HG02973 (cell line): Measurements from ENCODE around the gene ARHGEF33.
A peak's percentile ranks its signal among the peaks of the same experiment; 100 is the strongest.

Experiments used
- ATAC-seq: cut with Tn5 transposase; IDR thresholded peaks from one replicate; pipeline ENCODE4 v1.9.1; 2021; ENCODE audit warnings: moderate library complexity; ENCODE audit not compliant: unreplicated experiment

The ARHGEF33 gene

GRCh38 chr2:38951766-38952165 lies 62.1 kb downstream of the ARHGEF33 start:
- ATAC-seq, result no peak

GRCh38 chr2:38957972-38958371 lies 68.3 kb downstream of the ARHGEF33 start:
- no peak for ATAC-seq

DNA sequence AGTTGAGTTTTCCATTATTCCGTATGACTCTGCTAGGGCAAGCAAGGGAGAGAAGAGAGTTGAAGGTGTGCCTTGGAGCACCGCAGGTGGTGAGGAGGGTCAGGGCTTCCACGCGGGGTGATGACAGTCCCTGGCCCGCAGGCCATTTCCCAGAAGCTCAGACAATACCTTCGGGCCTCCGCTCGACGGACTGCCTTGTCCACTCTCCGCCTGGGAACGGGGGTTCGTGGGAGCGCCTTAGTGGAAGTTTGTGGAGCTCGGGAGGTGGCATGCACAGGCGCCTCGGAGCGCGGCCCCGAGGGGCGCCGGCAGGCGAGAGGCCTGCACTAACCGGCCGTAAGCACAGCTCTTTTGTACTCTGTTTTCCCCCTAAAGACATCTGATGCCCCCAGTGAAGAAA lies 69.8 kb downstream of the ARHGEF33 start:
- no peak for ATAC-seq

DNA sequence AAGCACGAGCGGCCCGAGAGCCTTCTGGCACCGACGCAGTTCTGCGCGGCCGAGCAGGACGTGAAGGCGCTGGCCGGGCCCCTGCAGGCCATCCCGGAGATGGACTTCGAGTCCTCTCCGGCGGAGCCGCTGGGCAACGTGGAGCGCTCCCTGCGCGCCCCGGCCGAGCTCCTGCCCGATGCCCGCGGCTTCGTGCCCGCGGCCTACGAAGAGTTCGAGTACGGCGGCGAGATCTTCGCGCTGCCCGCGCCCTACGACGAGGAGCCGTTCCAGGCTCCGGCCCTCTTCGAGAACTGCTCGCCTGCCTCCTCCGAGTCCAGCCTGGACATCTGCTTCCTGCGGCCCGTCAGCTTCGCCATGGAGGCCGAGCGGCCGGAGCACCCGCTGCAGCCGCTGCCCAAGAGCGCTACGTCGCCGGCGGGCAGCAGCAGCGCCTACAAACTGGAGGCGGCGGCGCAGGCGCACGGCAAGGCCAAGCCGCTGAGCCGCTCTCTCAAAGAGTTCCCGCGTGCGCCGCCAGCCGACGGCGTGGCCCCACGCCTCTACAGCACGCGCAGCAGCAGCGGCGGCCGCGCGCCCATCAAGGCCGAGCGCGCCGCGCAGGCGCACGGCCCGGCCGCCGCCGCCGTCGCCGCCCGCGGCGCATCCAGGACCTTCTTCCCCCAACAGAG lies 70.4 kb downstream of the ARHGEF33 start:
- ATAC-seq, result peak; percentile 69

DNA sequence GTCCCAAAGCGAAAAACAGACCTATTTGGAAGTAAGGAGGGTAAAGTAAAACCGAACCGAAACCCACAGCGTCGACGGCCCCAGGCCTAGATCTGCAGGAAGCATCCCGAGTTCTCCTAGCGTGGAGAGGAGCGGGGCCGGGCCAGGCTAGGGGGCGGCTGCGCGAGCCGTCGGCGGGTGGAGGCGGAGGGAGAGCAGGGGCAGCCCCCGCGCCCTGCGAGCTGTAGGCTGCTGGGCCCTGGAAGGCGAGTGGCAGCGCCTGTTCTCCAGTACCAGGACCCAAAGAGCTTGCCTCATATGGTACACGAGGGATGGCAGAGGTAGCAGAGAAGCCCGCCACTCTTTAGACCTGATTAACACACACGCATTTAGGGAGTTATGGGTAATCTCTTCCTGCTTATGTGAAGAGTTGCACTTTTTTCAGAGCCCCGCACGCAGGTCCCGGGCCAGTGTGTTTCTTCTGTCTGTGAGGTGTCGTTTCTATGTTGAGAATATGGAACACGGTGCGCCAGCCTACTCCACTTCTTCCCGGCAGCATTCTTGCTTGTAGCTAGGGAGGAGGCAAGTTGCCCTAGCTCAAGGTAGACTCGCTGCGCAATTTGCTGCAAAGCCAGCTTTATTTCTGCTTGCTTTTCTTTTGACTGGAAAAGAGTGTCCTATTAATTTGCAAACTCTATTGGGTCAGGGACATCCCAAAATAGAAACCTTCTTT lies 71.1 kb downstream of the ARHGEF33 start:
- peak; percentile 29 for ATAC-seq

DNA sequence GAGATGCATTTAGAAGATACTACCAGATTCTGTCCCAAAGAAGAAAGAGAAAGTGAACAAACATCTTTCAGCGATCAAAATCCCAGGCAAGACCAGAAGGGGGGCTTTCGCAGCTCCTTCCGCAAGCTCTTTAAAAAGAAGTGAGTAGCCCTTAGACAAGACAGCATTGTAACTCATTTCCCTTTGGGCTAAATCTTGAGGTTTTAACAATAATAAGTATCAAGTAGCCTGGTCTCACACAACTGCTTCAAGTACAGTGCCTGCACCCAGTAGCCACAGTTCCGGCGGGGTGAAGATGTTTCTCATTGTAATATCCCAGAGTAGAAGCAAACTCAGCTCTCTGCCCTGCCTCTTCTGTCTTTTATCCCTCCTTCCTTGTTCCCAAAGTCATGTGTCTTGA lies 76.3 kb downstream of the ARHGEF33 start:
- ATAC-seq, result no peak

- ATAC-seq, result no peak
Measured at GRCh38 chr2:38966678-38967077, 77.0 kb downstream of the ARHGEF33 start.

DNA sequence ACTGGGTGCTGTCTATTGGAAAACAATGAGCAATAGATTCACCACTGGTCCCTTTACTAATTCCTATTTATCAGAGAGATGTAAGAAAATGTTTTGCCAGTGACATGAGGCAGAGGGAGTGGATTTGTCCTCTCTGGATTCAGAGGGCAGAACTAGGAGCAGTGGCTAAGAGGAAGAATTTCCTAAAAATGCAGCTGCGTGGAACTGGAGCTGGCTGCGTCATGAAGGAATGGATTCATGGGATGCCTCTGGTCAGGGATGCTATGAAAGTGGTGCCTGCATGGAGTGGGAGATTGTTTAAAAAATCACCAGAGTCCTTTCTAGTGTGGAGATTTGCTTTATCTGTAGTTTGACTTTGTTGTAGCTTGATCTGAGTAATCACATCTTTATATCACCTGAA lies 78.3 kb downstream of the ARHGEF33 start:
- ATAC-seq, result no peak

GRCh38 chr2:38971377-38971776 lies 81.7 kb downstream of the ARHGEF33 start:
- ATAC-seq, result no peak

GRCh38 chr2:38973266-38973665 lies 83.6 kb downstream of the ARHGEF33 start:
- no peak for ATAC-seq

- no peak for ATAC-seq
Measured at GRCh38 chr2:38975042-38975441, 85.4 kb downstream of the ARHGEF33 start.

GRCh38 chr2:38977047-38977446 lies 87.4 kb downstream of the ARHGEF33 start:
- ATAC-seq, result no peak

DNA sequence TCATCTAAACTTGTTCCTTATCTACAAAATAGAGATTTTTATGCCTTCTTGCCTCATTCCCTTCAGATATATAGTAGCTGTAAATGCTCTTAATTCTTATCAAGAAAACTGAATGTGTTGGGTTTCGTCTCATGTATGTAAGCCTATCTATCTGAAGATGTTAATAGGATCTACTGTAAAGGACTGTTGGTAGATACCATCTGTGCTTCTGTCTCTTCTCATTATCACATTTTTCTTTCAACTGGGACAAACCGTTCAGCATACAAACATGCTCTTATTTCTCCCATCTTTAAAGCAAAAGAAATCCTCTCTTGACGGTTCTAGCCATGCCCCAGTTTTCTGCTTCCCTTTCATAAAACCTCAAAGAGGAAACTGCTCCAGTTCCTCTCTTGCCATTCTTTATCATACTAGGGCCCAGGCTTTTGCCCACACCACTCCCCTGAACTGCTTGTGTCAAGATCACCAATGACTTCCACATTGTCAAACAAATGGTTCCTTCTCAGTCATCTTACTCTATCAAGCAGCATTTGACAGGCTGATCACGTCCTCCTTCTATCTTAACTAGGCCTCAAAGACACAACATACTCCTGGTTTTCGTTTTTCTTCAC lies 88.7 kb downstream of the ARHGEF33 start:
- no peak for ATAC-seq

DNA sequence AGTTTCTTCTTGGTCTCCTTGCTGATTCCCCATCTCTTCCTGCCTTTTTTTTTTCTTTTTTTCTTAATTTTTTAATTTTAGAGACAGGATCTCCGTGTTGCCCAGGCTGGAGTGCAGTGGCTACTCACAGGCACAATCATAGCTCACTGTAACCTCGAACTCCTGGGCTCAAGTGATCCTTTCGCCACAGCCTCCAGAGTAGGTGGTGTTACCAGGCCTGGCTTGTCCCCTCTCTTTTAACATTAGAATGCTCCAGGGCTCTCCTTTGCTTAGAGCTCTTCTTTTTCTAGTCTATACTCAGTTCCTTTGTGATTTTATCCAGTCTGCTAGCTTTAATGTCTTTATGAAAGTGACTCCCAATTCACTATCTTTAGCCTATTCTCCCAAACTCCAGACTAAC lies 89.2 kb downstream of the ARHGEF33 start:
- ATAC-seq, result no peak

DNA sequence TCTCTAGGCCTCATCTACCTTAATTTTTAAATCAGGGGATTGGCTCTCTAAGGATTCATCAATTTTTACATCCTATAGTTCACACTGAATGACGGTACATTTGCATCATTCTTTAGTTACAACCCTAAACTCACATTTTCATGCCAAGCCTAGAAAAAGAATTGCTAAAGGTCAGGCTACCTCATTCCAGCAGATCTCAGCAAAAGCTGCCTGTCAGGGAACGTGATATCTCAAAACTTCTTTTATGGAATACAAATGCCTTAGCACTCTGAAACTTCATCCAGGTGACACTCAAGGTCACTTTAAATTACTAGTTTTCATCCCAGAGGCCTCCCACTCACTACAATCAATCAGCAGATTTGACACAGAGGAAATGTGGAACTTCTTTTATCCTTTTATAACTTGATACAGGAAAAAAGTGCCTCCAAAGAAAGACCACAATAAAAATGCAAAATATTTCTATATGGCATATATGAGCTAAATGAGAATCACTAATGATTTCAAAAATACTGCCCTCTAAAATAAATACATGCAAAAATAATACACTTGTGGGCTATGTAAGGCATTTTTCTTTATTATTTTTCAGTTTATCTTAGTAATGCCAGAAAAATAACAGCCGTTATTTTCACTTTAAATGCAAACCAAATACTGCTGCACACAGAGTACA lies 91.5 kb downstream of the ARHGEF33 start:
- no peak for ATAC-seq

DNA sequence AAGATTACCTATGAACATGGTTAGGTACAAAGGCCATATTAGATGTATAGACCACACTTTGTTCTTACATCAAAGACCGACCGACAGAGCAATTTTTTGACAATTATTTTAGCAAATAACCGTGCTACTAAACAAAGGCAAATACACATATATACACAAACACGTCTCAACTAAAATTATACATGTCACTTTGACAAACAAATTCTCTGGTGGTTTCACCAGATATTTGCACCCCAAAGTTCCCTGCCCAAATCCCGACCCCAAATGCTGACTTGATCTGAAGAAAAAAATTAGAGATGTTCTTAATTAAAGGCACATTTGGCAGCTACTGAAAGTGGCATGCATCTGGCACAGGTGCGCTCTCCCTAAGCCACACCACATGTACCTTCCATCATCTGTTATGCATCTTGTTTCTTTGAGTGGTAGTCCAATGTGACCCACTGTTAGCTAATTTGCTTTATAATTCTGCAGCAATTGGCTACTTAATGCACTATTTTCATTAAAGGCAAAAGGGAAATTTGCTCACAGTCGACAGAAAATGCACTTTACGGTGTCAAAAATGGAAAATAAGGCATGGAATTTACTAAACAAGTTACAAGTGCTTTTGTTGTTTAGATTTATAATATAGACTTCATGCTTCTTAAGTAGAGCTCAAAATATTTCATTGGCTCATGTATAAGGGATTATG lies 92.1 kb downstream of the ARHGEF33 start:
- ATAC-seq, result no peak

DNA sequence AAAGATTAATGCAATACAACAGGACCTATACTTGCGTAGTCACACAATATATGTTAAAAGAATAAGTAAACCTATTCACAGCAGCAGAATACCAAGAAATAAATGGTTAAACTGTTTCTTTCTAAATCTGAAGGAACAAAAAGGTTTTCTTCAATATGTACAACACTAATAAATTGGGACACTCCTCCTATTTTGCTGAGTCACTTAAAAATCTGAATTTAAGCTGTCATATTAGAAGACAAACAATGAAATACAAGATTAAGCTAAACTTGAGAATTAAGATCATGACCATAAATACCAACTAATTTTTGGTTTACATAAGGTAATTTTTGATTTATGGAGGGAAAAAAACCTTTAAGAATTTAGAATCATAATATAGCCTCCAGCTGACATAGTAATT lies 92.8 kb downstream of the ARHGEF33 start:
- ATAC-seq, result no peak

DNA sequence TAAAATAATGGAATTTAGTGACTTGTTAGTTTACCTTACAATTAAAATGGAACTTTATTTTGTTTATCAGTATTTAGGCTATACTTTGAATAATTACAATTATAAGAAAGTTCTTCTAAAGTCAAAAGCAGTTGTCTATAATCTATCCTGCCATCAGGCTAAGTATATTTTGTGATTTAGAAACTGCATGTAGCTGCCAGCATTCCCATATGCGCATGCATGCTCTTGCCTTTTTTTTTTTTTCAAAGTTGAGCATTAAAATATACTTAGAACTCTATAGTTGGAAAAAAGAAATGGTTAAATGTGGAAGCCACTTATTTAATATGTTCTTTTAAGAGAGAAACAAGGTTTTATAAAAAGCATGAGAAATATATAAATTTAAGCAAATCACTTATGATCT lies 99.0 kb downstream of the ARHGEF33 start:
- ATAC-seq, result no peak

DNA sequence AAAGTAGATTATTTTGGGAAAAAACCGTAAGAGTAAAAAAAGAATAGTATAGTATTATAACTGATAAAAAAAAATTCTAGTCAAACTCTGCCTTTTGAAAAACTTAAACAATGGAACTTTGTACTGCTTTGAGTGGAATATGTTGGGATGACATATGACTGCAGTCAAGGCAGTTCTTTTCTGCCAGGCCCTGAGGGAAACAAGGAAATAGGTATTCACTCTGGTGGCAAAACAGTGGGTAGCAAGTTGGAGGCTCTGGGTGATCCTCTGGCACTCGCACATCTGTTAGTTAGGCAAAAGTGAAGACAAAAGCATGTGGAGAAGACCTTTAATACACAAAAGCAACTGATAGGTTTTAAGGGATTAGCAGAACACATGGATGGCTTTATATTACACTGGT lies 102.2 kb downstream of the ARHGEF33 start:
- ATAC-seq, result no peak

- ATAC-seq, result no peak
Measured at GRCh38 chr2:38997781-38998180, 108.1 kb downstream of the ARHGEF33 start.

DNA sequence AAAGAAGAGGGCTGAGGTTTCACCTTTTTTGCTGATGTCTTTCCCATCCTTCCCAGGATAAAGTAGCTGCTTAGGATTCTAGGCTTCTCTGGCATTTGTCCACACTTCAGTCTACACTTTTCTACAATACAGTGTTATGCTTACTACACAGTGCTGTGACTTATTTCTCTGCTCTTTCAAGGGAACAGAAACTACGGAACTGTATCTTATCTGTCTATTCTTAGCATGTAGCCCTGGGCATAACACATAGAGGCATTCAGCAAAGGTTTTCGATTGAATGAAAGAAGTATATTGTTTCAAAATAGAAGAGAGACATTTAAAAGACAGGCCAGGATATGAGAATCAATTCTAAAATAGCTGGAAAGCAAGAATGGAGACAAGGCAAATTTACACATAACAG lies 110.9 kb downstream of the ARHGEF33 start:
- no peak for ATAC-seq
